CD4-positive, alpha-beta T cell treated with Interleukin-17A for 4 hours (primary cell): Measurements from ENCODE around the gene VASH1.
"Not testable (repeated sequence)": the region's sequence is repeated elsewhere in the genome, so short reads cannot be mapped to it uniquely, and the experiment has no call there.

Experiments used
- DNase-seq: peaks from one replicate; pipeline ENCODE4 v3.0.0-alpha.2; 2020; ENCODE audit warnings: mixed read lengths

VASH1 gene

DNA sequence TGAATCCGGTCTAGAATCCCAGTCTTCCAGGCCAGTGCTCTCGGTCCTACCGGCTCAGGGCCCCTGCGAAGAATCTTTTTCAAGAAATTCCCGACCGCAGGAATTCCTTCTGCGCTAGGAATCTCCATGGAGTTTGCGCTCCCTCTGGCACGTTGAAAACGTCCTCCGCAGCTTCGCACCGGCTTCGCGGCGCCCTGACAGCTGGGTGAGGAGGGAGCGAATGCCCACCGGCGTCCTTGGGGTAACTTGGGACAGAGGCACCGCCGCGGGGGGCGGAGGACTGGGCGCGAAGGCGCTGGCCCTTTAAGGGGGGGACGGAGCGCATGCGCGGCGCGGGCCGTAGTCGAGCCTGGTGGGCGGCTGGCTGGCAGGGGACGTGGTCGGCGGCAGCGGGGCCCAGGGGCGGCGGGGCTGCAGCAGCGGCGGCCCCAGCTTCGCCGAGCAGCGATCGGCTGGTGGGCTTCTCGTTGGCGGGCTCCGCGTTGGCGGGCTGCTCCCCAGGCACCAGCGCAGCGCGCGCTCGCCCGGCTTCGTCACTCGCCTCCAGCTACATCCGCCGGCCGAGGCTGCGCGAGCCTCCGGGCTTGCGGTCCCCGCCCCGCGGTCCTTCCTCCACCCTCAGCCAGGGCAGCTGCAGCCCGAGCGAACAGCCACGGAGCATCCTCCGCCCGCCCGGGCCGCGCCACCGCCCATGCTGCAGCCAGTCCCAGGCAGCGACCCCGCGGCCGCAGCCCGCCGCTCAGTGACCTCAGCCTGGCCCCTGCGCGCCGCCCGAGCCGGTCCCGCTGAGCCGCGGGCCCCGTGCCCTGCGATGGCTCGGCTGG lies at the start of gene VASH1:
Gene VASH1, plus strand, starts transcription at position 333 of the 824 bp plus-strand sequence. CDS start 1,354 bp downstream, outside the sequence.
- peak; percentile 63 for DNase-seq

- no peak for DNase-seq
These were observed 48.1 kb upstream of the VASH1 start for GRCh38 chr14:76713121-76713520.

DNA sequence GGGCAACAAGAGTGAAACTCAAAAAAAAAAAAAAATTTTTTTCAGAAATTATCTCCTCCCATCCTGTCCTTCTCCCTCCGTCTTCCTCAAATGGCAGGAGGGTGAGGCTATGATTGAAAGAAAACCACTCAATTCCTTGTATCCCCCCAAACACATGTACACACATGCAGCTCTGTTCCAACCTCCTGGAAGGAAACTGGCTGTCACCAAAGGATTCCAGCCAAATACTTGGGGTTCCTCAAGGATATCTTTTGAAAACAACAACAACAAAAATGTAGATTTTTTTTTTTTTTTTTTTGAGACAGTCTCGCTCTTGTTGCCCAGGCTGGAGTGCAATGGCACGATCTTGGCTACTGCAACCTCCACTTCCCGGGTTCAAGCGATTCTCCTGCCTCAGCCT lies 46.8 kb upstream of the VASH1 start:
- DNase-seq: no peak

DNA sequence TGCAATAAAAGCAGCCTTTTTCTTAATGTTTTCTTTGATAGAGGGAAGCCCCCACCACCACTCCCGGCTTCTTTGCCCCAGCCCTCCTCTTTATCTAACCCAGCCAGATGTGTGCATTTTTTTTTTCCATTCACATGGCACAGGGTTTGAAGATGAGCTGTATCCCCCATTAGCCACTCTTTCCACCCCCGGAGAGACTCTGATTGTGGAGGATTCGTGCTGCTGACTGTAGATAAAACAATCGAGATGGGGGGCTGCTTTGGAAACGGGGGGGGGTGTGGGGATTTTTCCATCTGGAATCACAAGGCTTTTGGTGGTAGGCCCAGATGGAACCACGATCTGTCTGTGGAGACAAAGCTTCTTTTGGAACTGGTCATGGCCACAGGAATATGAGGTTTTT lies 46.2 kb upstream of the VASH1 start:
- no peak for DNase-seq

GRCh38 chr14:76715511-76716081 lies 45.7 kb upstream of the VASH1 start:
- DNase-seq: no peak

DNA sequence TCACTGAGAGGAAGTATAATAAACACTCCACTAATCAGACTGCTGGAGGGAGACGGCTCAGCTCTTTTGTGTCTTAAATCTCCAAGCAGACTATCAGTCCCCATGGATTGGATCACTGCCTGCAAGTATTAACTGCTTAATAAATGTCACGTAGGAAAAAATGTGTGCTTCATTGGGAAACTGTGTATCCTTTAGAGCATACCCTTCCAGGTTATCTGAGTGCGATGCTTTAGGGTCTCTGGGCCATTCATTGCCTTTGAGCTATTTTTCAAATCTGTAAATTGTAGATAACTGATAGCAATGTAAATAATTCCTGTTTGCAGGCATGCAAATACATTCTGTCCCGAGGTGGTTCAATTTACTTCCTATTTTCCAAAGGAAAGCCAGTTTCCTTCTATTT lies 45.0 kb upstream of the VASH1 start:
- DNase-seq: no peak

DNA sequence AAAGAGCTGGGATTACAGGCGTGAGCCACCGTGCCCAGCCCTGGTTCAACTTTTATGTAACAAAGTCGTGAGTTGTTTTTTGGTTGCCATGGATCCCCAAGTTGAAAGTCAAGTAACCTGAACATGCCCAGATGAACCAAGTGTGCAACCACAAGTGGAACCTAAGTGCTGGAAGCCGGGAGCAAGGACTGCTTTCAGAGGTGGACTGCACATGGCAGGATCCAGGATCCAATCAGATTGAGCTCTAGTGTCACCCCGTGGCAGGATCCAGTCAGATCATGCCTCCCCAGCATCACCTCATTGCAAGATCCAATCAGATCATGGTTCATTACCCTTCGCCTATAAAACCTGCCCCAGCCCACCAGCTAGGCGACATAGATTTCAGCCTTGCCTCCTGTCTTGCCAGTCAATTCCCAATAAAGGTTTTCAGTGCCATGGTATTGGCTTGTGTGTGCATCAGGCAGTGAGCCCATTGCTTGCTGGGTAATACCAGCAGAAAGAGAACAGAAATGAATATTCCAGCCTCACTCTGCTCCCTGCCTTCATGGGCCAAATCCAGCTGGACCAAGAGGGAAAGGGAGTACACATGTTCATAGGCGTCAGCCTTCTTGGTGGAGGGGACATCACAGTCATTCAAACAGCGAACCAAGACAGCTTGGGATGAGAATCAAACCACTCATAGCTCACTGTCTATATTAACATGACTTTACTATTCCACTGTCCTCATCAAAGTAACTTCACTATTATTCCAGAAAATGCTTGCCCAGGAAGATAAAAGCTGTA lies 43.6 kb upstream of the VASH1 start:
- DNase-seq: no peak

DNA sequence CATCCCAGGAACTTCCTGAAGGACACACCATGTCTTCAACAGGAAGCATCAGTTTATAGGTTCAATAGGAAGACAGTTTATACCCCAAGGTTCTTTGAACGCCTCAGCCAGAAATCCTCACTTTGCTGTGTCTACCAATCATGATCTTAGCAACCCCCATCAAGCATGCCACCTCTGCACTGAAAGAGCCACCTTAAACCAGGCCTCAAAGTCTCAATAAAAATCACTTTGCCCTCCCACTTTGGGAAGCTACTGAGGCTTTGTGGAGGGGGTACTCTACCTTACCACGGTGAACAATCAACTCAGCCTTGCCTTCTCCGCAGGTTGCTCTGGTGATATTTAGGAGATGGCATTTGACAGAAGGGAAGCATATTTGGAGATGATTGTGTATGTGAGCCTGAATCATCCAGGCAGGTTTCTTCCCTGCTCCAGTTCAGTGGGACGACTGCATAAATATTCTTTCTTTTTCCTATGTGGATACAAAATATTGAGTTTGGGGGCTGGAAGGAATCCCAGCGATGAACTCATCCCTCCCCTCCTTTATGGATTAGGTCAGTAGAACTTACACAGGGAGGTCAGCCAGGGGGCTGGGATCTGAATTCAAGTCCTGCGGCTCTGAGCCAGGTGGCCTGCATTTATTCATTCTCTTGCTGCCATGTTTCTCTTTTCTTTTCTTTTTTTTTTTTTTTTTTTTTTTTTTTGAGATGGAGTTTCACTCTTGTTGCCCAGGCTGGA lies 42.8 kb upstream of the VASH1 start:
- no peak for DNase-seq

DNA sequence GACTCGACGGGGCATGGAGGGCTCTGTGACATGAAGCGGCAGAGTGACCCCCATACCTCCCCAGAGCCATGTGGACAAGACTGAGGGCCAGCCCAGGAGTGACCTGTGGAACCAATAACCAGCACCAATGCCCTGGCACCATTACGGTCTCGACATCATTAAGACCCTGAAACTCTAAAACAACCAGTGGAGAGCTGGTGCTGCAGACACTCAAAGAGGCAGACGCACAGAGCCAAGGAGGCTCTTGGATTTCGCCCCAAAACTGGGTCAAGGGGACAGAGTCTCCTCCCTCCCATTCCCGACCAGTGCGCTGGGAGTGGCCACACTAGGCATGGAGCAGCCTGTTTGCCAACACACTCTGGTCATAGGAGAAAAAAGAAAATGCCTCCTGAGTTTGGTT lies 41.6 kb upstream of the VASH1 start:
- no peak for DNase-seq

GRCh38 chr14:76720382-76720813 lies 40.9 kb upstream of the VASH1 start:
- no peak for DNase-seq

DNA sequence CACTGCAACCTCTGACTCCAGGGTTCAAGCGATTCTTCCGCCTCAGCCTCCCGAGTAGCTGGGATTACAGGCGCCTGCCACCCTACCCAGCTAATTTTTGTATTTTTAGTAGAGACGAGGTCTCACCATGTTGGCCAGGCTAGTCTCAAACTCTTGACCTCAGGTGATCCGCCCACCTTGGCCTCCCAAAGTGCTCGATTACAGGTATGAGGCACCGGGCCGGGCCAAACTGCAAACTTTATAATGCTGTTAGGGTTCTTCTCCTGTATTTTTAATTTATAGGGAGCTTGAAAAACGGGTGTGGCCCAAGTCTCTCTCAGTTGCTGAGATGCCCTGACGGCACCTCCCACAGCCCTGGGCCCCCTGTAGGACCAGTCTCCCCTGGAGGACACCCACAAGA lies 39.8 kb upstream of the VASH1 start:
- DNase-seq: not testable (repeated sequence)

DNA sequence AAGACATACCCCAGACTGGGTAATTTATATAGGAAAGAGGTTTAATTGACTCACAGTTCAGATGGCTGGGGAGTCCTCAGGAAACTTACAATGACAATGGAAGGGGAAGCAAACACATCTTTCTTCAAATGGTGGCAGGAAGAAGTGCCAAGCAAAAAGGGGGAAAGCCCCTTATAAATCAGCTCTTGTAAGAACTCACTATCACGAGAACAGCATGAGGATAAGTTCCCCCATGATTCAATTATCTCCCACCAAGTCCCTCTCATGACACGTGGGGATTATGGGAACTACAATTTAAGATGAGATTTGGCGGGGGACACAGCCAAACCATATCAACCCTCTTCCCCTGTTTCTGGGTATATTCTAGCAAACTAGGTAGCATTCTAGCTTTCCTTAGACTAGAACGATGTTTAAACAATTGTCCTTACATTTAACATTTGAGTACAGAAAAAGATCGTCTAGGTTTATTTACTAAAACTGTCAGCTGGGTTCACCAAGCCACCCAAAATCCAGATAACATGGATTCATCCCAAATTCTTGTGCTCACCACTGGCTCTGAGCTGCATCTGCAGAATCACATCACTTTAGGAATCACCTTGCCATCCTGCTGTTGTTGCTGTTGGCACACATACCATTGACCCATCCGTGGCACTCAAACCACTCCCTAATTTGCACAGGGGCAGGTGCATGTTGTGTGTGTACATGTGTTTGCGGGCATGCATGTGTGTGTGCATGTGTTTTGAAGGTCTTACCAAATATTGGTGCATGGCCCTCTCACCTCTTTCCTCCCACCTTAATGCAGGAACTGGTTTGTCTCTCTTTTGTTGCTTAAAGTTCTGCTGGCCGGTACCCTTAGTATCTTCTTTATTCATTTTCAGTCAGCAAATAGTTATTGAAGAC lies 36.4 kb upstream of the VASH1 start:
- DNase-seq: no peak

GRCh38 chr14:76726551-76726970 lies 34.7 kb upstream of the VASH1 start:
- no peak for DNase-seq

- DNase-seq: no peak
These were observed 33.9 kb upstream of the VASH1 start for GRCh38 chr14:76727384-76727783.

DNA sequence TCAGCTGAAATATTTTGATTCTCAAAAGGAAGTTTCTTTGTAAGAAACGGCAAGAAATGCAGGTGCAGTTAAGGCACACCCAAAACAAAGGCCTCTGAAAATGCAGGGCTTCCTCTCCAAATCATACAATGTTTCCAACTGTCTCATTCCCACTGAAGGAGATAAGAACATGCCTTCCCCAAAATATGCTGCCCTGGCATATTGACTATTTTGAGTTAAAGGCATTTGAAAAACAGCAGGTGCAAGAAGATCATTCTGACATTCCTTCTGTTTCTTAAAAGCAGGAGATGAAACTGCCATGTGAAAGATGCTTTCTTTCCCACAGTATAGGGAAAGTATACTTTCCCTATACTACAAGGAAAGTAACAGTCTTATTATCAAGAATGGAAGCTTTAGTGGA lies 33.4 kb upstream of the VASH1 start:
- no peak for DNase-seq

DNA sequence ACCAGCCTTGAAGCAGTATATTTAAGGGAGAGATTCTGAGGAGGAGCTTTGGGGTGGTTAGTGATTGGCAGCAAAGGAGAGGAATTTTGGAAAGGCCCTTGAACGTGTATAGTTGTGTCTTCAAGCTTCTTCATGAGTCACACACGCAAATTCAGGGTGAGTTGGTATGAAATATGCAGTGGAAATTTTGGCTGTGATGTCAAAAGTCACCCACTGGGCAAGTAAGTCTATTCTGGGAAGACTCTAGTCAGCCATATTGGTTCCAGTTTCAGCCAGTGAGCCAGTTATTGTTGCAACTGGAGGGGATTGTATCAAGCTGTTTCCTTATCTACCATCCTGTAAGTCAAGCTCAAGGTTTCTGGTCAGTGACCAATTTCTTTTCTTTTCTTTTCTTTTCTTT lies 32.0 kb upstream of the VASH1 start:
- no peak for DNase-seq

- no peak for DNase-seq
These were observed 31.2 kb upstream of the VASH1 start for GRCh38 chr14:76729953-76730505.

GRCh38 chr14:76734501-76734900 lies 26.8 kb upstream of the VASH1 start:
- not testable (repeated sequence) for DNase-seq

GRCh38 chr14:76736514-76736913 lies 24.8 kb upstream of the VASH1 start:
- DNase-seq: no peak

GRCh38 chr14:76741074-76741473 lies 20.2 kb upstream of the VASH1 start:
- no peak for DNase-seq

- DNase-seq: no peak
These were observed 19.1 kb upstream of the VASH1 start for GRCh38 chr14:76742185-76742584.

GRCh38 chr14:76742966-76743365 lies 18.3 kb upstream of the VASH1 start:
- DNase-seq: no peak
